ENCODE results near the gene ULK4.

- TF ChIP-seq CTCF (conservative IDR thresholded peaks at IDR 0.05) (no peak), ZFX (IDR thresholded peaks at IDR 0.05) (no peak)
These were observed 386.2 kb downstream of the ULK4 start for GRCh38 chr3:41575724-41576123.

Data from C4-2B (cell line).